Endothelial cell (in vitro differentiated cells): ENCODE data around the gene SP140. TPM values are rescaled to one million over a fixed set of nuclear protein-coding genes. Genes with fewer than 3 reads are reported as not detected.

ENCODE experiments used
- DNase-seq: peaks from one replicate; pipeline ENCODE4 v3.0.0; 2021; ENCODE audit warnings: low spot score
- H3K27ac Mint-ChIP-seq: one replicate; pipeline ENCODE4 v1.8.0; 2021; ENCODE audit warnings: mixed read lengths, inconsistent platforms; ENCODE audit not compliant: unreplicated experiment
- H3K27me3 Mint-ChIP-seq: one replicate; pipeline ENCODE4 v1.8.0; 2021; ENCODE audit warnings: mild to moderate bottlenecking, moderate library complexity, mixed read lengths, inconsistent platforms; ENCODE audit not compliant: unreplicated experiment
- H3K36me3 Mint-ChIP-seq: one replicate; pipeline ENCODE4 v1.8.0; 2021; ENCODE audit warnings: mild to moderate bottlenecking, low read depth, mixed read lengths, inconsistent platforms; ENCODE audit not compliant: unreplicated experiment
- H3K4me1 Mint-ChIP-seq: one replicate; pipeline ENCODE4 v1.8.0; 2021; ENCODE audit warnings: mild to moderate bottlenecking, mixed read lengths, inconsistent platforms; ENCODE audit not compliant: unreplicated experiment
- H3K4me3 Mint-ChIP-seq: one replicate; pipeline ENCODE4 v1.8.0; 2021; ENCODE audit warnings: mild to moderate bottlenecking, mixed read lengths, inconsistent platforms; ENCODE audit not compliant: unreplicated experiment
- H3K9me3 Mint-ChIP-seq: one replicate; pipeline ENCODE4 v1.8.0; 2021; ENCODE audit warnings: mixed read lengths, inconsistent platforms; ENCODE audit not compliant: unreplicated experiment
- total RNA-seq: library from RNA; stranded (reverse); fragmentation: NEBNext Ultra II Directional; extraction: Animal tissue kit (Norgen Biotek cat#: 25700); gene quantifications from one replicate; pipeline ENCODE4 v1.2.1, GENCODE V29; 2021; ENCODE audit not compliant: unreplicated experiment
- TF ChIP-seq, protein P1 (sequence below): fragments of 200-600 bp; sonication (generic); IDR thresholded peaks from one replicate; pipeline ENCODE4 v1.5.0; 2021; ENCODE audit warnings: antibody characterized with exemption; ENCODE audit not compliant: unreplicated experiment

The SP140 gene
- total RNA-seq, 1 donor from 2014 or later = not detected

DNA sequence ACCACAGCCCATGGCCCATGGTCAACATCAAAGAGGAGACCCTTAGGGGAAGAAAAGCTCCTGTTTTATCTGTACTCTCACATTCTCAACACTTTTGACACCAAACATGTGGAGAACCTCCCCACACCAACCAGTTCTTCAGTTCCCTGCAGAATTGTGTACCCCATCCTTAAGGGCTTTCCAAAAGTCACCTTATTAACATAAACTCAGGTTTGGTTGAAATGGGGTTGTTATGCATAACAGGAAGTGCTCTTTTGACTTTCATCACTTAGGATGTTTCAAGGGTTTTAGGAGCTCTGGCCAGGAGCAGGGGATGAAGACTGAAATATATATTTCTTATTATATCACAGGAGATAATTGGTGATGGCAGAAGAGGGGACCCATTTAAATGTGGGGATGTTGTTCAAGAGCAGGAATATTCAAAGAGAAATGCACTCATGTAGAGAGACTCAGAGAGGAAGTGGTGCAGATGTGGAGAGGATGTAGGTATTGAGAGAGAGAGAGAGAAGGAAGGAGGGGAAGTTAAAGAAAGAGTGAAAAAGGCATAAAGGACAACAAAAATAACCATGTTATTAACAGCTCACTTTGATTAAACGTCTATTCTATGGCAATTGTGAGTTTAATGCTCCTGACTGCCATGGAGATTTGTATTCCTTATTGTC lies 136.6 kb downstream of the SP140 start:
- H3K4me3 Mint-ChIP-seq = no peak overlapping the region
- no peaks in the 10 kb centered on the region for H3K9me3 Mint-ChIP-seq

More for the DNA sequence above, 136.6 kb downstream of the SP140 start:
- TF ChIP-seq, protein P1, sequence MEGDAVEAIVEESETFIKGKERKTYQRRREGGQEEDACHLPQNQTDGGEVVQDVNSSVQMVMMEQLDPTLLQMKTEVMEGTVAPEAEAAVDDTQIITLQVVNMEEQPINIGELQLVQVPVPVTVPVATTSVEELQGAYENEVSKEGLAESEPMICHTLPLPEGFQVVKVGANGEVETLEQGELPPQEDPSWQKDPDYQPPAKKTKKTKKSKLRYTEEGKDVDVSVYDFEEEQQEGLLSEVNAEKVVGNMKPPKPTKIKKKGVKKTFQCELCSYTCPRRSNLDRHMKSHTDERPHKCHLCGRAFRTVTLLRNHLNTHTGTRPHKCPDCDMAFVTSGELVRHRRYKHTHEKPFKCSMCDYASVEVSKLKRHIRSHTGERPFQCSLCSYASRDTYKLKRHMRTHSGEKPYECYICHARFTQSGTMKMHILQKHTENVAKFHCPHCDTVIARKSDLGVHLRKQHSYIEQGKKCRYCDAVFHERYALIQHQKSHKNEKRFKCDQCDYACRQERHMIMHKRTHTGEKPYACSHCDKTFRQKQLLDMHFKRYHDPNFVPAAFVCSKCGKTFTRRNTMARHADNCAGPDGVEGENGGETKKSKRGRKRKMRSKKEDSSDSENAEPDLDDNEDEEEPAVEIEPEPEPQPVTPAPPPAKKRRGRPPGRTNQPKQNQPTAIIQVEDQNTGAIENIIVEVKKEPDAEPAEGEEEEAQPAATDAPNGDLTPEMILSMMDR = no peak
- DNase-seq = no peak
- no peaks in the 10 kb centered on the region for H3K36me3 Mint-ChIP-seq
- H3K27me3 Mint-ChIP-seq = no peaks in the 10 kb centered on the region
- no peak overlapping the region for H3K27ac Mint-ChIP-seq
- peaks cover 2% of the 10 kb centered on the region for H3K4me1 Mint-ChIP-seq

Other genes with a start within 250 kb of the SP140 start
- 0.18 TPM for gene SLC16A14, start 156.8 kb upstream of the SP140 start, total RNA-seq
- gene SP110, start 5.8 kb upstream of the SP140 start, total RNA-seq = 5.3 TPM
- gene SP140L, start 101.5 kb downstream of the SP140 start, total RNA-seq = 1.1 TPM
- gene SP100, start 190.5 kb downstream of the SP140 start, total RNA-seq = 8.3 TPM